ENCODE data around the gene CIDEC. TPM values are rescaled to one million over a fixed set of nuclear protein-coding genes. Genes with fewer than 3 reads are reported as not detected.
"Not testable (repeated sequence)": the region's sequence is repeated elsewhere in the genome, so short reads cannot be mapped to it uniquely, and the experiment has no call there.

Gene CIDEC
- total RNA-seq, 1 donor, result not detected

DNA sequence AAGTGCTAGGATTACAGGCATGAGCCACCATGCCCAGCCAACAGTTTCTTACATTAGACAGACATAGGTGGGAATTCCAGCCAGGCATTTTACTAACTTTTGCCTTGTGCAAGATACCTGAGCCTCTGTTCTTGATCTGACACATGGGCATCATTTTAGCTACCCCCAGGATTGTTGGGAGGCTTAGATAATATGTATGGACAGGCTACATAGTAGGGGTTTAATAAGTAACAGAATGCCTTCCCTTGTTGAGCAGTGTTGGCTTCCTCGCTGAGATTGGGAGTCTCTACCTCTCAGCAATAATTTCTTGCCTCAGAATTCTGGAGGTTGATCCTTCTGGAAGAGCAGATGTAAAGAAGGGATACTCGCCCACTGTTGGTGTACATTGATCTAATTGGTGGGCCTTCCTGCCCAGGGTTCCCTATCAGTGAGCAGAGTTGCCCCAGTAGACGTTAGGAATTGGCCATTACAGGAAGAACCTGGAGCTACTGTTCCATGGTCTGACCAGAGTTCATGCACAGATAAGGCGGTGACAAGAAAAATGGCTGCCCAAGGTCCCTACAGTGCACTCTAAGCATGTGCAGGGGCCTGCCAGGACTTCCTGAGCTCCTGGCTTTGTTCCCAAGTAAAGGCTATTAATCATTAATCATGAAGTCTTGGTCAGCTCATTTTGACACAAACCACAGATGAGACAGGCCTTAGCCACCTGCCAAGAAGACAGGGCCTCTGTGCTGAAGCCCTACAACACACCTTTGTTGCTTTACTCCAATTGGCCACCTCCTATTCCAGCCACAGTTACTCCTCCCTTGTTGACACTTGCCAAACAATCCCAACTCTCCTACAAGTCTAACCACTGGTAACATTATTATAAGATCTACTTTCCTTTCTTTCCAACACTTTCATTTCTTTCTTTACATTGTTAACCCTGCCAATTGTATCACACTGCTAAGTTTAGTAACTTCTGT, 17.6 kb upstream of the CIDEC start:
- H3K36me3 ChIP-seq (ENCODE audit: insufficient read depth, low read length), result peaks cover 8% of the 10 kb centered on the region
- H3K4me1 ChIP-seq (ENCODE audit: insufficient read depth, low read length), result peaks cover 45% of the 10 kb centered on the region
- no peaks in the 10 kb centered on the region for H3K27me3 ChIP-seq (ENCODE audit: insufficient read depth, low read length)
- TF ChIP-seq CTCF (IDR thresholded peaks at IDR 0.05; ENCODE audit: extremely low read depth, low read depth, low read length), result no peak
- no peak overlapping the region for H3K4me3 ChIP-seq (ENCODE audit: insufficient read depth, low read length)
- peaks cover 9% of the 10 kb centered on the region for H3K79me2 ChIP-seq (ENCODE audit: insufficient read depth, low read length)
- no peak for DNase-seq (ENCODE audit: insufficient read length, low spot score, missing footprints)
- H3K27ac ChIP-seq (ENCODE audit: low read depth, low read length), result no peak overlapping the region
- H3K9me3 ChIP-seq (ENCODE audit: low read depth, low read length), result no peaks in the 10 kb centered on the region
- H2AFZ ChIP-seq (ENCODE audit: low read length), result no peak overlapping the region
- peaks cover 2% of the 10 kb centered on the region for H4K20me1 ChIP-seq (ENCODE audit: insufficient read depth, low read length)
- H3K4me2 ChIP-seq (ENCODE audit: insufficient read depth, low read length), result no peak overlapping the region

DNA sequence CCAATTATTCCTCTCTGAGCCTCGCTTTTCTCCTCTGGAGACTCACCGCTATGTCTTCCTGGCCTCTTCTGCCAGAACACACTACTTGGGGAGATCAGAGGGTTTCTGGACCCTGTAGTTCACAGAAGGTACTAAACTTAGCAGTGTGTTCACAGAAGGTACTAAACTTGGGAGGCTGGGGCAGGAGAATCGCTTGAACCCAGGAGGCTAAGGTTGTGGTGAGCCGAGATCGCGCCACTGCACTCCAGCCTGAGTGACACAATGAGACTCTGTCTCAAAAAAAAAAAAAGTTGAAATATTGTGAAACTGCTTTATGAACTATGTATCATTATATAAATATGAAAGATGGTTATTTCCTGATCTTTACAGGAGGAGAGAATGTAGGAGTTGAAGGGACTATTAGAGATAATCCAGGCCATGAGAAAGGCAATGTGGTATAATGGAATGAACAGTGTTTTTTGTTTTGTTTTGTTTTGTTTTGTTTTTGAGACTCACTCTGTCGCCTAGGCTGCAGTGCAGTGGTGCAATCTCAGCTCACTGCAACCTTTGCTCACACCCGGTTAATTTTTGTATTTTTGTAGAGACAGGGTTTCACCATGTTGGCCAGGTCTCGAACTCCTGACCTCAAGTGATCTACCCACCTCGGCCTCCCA, 16.8 kb upstream of the CIDEC start:
- H3K27ac ChIP-seq (ENCODE audit: low read depth, low read length), result peak overlapping the region; percentile 40
- not testable (repeated sequence) for H3K4me3 ChIP-seq (ENCODE audit: insufficient read depth, low read length); H3K27me3 ChIP-seq (ENCODE audit: insufficient read depth, low read length); DNase-seq (ENCODE audit: insufficient read length, low spot score, missing footprints); H3K4me2 ChIP-seq (ENCODE audit: insufficient read depth, low read length); H3K9me3 ChIP-seq (ENCODE audit: low read depth, low read length); H4K20me1 ChIP-seq (ENCODE audit: insufficient read depth, low read length); H2AFZ ChIP-seq (ENCODE audit: low read length)
- H3K4me1 ChIP-seq (ENCODE audit: insufficient read depth, low read length), result peaks cover 38% of the 10 kb centered on the region
- H3K36me3 ChIP-seq (ENCODE audit: insufficient read depth, low read length), result peaks cover 12% of the 10 kb centered on the region
- peaks cover 16% of the 10 kb centered on the region for H3K79me2 ChIP-seq (ENCODE audit: insufficient read depth, low read length)

- not testable (repeated sequence) for H2AFZ ChIP-seq (ENCODE audit: low read length); DNase-seq (ENCODE audit: insufficient read length, low spot score, missing footprints); H4K20me1 ChIP-seq (ENCODE audit: insufficient read depth, low read length); H3K4me3 ChIP-seq (ENCODE audit: insufficient read depth, low read length); H3K4me2 ChIP-seq (ENCODE audit: insufficient read depth, low read length); H3K27me3 ChIP-seq (ENCODE audit: insufficient read depth, low read length); H3K9me3 ChIP-seq (ENCODE audit: low read depth, low read length); H3K27ac ChIP-seq (ENCODE audit: low read depth, low read length)
- H3K36me3 ChIP-seq (ENCODE audit: insufficient read depth, low read length), result peaks cover 12% of the 10 kb centered on the region
- H3K4me1 ChIP-seq (ENCODE audit: insufficient read depth, low read length), result peaks cover 42% of the 10 kb centered on the region
- peaks cover 26% of the 10 kb centered on the region for H3K79me2 ChIP-seq (ENCODE audit: insufficient read depth, low read length)
These were observed 15.7 kb upstream of the CIDEC start for GRCh38 chr3:9895715-9896114.

DNA sequence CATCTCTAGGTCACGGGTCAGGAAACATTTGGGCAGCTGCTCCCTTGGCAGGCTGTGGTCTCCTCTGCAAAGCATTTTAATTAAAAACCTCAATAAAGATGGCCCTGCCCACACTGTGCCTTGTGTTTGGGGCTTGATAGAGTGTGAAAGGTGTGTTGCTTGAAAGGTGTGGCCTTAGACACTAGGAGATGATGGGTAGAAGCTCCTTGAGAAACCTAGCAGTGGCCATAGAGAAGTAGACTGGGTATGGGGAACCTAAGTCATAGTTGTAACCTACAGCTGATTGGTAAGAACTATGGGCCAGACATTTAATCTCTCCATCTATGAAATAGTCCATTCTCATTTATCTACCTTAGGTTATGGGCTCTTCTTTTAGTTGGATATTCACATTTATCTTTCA, 13.7 kb upstream of the CIDEC start:
- no peak overlapping the region for H3K4me2 ChIP-seq (ENCODE audit: insufficient read depth, low read length)

More for the DNA sequence above, 13.7 kb upstream of the CIDEC start:
- Histone ChIP-seq H3K27ac (ENCODE audit: low read depth, low read length) (peak overlapping the region; percentile 3), H3K36me3 (ENCODE audit: insufficient read depth, low read length) (peaks cover 12% of the 10 kb centered on the region), H3K4me1 (ENCODE audit: insufficient read depth, low read length) (peaks cover 38% of the 10 kb centered on the region), H3K9me3 (ENCODE audit: low read depth, low read length) (no peaks in the 10 kb centered on the region), H3K27me3 (ENCODE audit: insufficient read depth, low read length) (no peaks in the 10 kb centered on the region), H3K4me3 (ENCODE audit: insufficient read depth, low read length) (no peak overlapping the region), H4K20me1 (ENCODE audit: insufficient read depth, low read length) (peaks cover 2% of the 10 kb centered on the region), H2AFZ (ENCODE audit: low read length) (no peak overlapping the region), H3K79me2 (ENCODE audit: insufficient read depth, low read length) (peaks cover 29% of the 10 kb centered on the region)
- no peak for DNase-seq (ENCODE audit: insufficient read length, low spot score, missing footprints)
- TF ChIP-seq CTCF (IDR thresholded peaks at IDR 0.05; ENCODE audit: extremely low read depth, low read depth, low read length), result no peak

Data from osteoblast (primary cell).